Smooth muscle cell of the brain vasculature (primary cell): ENCODE measurements around the gene MEGF9.
A peak's percentile ranks its signal among the peaks of the same experiment; 100 is the strongest.

Source experiments
- DNase-seq: peaks from one replicate; pipeline ENCODE4 v3.0.0-alpha.2; 2012; ENCODE audit warnings: low read depth, low spot score

Gene MEGF9

GRCh38 chr9:120625222-120625621 lies 89.0 kb downstream of the MEGF9 start:
- DNase-seq, result no peak

- DNase-seq, result no peak
Measured at GRCh38 chr9:120622790-120623189, 91.5 kb downstream of the MEGF9 start.

- no peak for DNase-seq
Measured at GRCh38 chr9:120621941-120622340, 92.3 kb downstream of the MEGF9 start.

- DNase-seq, result peak; percentile 55
Measured at GRCh38 chr9:120619751-120620655, 94.3 kb downstream of the MEGF9 start.

- no peak for DNase-seq
Measured at GRCh38 chr9:120616966-120617935, 97.0 kb downstream of the MEGF9 start.

- no peak for DNase-seq
Measured at GRCh38 chr9:120612218-120612617, 102.1 kb downstream of the MEGF9 start.

GRCh38 chr9:120611690-120612068 lies 102.6 kb downstream of the MEGF9 start:
- no peak for DNase-seq

GRCh38 chr9:120610975-120611689 lies 103.1 kb downstream of the MEGF9 start:
- no peak for DNase-seq

GRCh38 chr9:120609636-120610035 lies 104.6 kb downstream of the MEGF9 start:
- DNase-seq, result no peak

GRCh38 chr9:120608421-120608820 lies 105.8 kb downstream of the MEGF9 start:
- DNase-seq, result no peak

- no peak for DNase-seq
Measured at GRCh38 chr9:120603591-120603990, 110.7 kb downstream of the MEGF9 start.

GRCh38 chr9:120603010-120603409 lies 111.3 kb downstream of the MEGF9 start:
- DNase-seq, result no peak

- no peak for DNase-seq
Measured at GRCh38 chr9:120593955-120594277, 120.4 kb downstream of the MEGF9 start.

GRCh38 chr9:120593250-120593954 lies 120.9 kb downstream of the MEGF9 start:
- DNase-seq, result no peak

- DNase-seq, result no peak
Measured at GRCh38 chr9:120592210-120592609, 122.1 kb downstream of the MEGF9 start.

GRCh38 chr9:120587328-120587727 lies 126.9 kb downstream of the MEGF9 start:
- DNase-seq, result no peak

- DNase-seq, result no peak
Measured at GRCh38 chr9:120583958-120584369, 130.3 kb downstream of the MEGF9 start.

GRCh38 chr9:120580051-120580896 lies 134.0 kb downstream of the MEGF9 start, which contains the start of gene CDK5RAP2:
TSS of gene CDK5RAP2 (minus strand) at chr9:120580167. CDS start at chr9:120579978, 189 bp downstream.
- DNase-seq, result peak; percentile 95

- no peak for DNase-seq
Measured at GRCh38 chr9:120579139-120580050, 134.9 kb downstream of the MEGF9 start.
